HepG2 (cell line): ENCODE data around the gene PHF23. TPM values are rescaled to one million over a fixed set of nuclear protein-coding genes. Genes with fewer than 3 reads are reported as not detected.
A peak's percentile ranks its signal among the peaks of the same experiment; 100 is the strongest.

ENCODE experiments used
- GLI4 ChIP-seq: sonication (generic); formaldehyde crosslinking; IDR thresholded peaks from 2 replicates; pipeline ENCODE4 v1.5.1; 2020; ENCODE audit warnings: missing genetic modification reagents, mild to moderate bottlenecking, moderate library complexity, borderline replicate concordance
- LCORL ChIP-seq, 2 experiments: fragments of 450-650 bp in 1 of 2; sonication (generic) in 1 of 2; formaldehyde crosslinking in 1 of 2; IDR thresholded peaks; 2 replicates each; pipeline versions ENCODE4 v1.5.0 to v1.6.1; 2017 to 2020; ENCODE audit warnings: antibody characterized with exemption in 1 of 2, missing genetic modification reagents in 1 of 2
- polyA plus RNA-seq, 8 experiments: library from polyadenylated mRNA; depleted of rRNA in 3 of 8; stranded (reverse) in 7 of 8; unstranded in 1 of 8; fragments of >200 nt; fragmentation: Illumina TruSeq in 4 of 8; extraction: Trizol in 4 of 8; gene quantifications; 2 replicates each; pipeline versions ENCODE4 v1.2.1 to v1.2.3, GENCODE V29; 2011 to 2016; ENCODE audit warnings: low read depth in 4 of 8, missing spikeins in 1 of 8, mixed read lengths in 1 of 8; ENCODE audit not compliant: insufficient read depth in 1 of 8
- total RNA-seq, 5 experiments: library from RNA; depleted of rRNA; stranded (reverse); fragments of >200 nt; fragmentation: Illumina TruSeq; extraction: Trizol; gene quantifications; 2 replicates each; pipeline ENCODE4 v1.2.3, GENCODE V29; 2016; ENCODE audit warnings: low read depth in 1 of 5
- TF ChIP-seq, protein P1 (sequence below): sonication (generic); formaldehyde crosslinking; IDR thresholded peaks from 2 replicates; pipeline ENCODE4 v1.4.0; 2020; ENCODE audit warnings: mild to moderate bottlenecking, missing genetic modification reagents
- TF ChIP-seq, protein P2 (sequence below): sonication (generic); IDR thresholded peaks from 2 replicates; pipeline ENCODE4 v1.6.1; 2016; ENCODE audit warnings: low read depth, borderline replicate concordance

PHF23 gene
- total and polyA plus RNA-seq, 2 of the 13 experiments (the other 11 are each of a cell fraction or from before 2014, with no cell fraction given), result 27.6 to 33.2 TPM

DNA sequence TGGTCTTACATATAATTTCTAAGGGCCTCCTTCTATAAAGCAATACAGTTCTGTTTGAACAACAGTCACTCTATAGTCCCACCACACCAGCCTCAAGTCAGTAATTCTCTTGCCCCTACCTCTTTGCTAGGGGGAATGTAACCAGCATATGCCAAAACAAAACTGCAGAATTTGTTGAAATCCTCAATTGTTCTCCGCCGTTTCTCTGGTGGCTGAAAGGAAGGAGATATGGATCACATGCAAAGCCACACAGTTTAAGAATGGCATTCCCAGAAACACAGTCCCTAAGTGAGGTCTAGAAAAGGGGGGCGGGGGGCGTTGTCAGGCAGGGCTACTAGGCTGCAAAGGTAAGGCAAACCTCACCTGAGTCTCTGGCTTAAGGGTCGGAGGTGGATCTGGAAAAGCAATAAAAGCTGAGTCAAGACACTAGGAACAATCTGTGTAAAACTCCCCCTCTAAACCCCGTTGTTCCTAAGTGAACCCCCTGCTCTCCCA lies 1.9 kb downstream of the PHF23 start (continued):
- TF ChIP-seq, protein P1, sequence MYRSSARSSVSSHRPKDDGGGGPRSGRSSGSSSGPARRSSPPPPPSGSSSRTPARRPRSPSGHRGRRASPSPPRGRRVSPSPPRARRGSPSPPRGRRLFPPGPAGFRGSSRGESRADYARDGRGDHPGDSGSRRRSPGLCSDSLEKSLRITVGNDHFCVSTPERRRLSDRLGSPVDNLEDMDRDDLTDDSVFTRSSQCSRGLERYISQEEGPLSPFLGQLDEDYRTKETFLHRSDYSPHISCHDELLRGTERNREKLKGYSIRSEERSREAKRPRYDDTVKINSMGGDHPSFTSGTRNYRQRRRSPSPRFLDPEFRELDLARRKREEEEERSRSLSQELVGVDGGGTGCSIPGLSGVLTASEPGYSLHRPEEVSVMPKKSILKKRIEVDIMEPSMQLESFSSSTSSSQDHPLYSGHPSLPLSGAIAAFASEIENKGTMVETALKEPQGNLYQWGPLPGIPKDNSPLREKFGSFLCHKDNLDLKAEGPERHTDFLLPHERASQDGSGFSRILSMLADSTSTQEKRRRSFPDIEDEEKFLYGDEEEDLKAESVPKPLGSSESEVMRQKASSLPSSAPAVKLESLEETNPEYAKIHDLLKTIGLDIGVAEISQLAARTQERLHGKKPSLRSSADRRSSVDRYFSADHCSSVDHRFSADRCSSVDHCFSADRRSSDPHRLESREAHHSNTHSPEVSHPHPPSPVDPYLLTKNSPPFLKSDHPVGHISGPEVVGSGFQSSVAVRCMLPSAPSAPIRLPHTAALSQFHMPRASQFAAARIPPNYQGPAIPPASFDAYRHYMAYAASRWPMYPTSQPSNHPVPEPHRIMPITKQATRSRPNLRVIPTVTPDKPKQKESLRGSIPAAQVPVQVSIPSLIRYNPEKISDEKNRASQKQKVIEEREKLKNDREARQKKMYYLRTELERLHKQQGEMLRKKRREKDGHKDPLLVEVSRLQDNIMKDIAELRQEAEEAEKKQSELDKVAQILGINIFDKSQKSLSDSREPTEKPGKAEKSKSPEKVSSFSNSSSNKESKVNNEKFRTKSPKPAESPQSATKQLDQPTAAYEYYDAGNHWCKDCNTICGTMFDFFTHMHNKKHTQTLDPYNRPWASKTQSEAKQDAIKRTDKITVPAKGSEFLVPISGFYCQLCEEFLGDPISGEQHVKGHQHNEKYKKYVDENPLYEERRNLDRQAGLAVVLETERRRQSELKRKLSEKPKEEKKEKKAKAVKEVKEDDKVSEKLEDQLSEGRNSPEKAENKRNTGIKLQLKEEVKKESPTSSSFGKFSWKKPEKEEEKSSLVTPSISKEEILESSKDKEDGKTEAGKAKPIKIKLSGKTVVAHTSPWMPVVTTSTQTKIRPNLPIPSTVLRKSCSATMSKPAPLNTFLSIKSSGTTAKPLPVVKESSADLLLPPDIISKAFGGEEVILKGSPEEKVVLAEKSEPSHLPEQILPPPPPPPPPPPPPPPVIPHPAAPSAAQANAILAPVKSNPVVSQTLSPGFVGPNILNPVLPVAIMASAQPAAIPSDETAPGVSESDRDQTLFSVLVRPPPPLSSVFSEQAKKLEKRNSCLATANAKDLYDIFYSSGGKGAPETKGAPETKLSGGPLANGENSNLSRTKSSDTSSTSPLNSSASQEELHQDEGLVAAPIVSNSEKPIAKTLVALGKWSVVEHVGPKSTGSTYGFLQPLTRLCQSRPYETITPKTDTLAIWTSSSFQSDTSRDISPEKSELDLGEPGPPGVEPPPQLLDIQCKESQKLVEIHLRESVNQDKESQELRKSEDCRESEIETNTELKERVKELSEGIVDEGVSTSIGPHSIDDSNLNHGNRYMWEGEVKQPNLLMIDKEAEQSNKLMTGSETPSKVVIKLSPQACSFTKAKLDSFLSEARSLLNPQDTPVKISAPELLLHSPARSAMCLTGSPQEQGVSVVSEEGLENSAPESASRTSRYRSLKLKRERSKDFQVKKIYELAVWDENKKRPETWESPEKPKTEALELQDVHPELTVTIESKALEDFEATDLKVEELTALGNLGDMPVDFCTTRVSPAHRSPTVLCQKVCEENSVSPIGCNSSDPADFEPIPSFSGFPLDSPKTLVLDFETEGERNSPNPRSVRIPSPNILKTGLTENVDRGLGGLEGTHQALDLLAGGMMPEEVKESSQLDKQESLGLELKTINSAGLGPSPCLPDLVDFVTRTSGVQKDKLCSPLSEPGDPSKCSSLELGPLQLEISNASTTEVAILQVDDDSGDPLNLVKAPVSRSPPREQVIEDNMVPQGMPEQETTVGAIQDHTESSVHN (CRISPR knock-in tag), result no peak
- no peak for TF ChIP-seq LCORL (IDR thresholded peaks at IDR 0.05)
- TF ChIP-seq LCORL (CRISPR knock-in tag; IDR thresholded peaks at IDR 0.05), result 0 out of 2 replicates have a peak, but pooled peaks have one; percentile 14
- TF ChIP-seq GLI4, result no peak
- TF ChIP-seq, protein P2, sequence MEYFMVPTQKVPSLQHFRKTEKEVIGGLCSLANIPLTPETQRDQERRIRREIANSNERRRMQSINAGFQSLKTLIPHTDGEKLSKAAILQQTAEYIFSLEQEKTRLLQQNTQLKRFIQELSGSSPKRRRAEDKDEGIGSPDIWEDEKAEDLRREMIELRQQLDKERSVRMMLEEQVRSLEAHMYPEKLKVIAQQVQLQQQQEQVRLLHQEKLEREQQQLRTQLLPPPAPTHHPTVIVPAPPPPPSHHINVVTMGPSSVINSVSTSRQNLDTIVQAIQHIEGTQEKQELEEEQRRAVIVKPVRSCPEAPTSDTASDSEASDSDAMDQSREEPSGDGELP, result no peak
- TF ChIP-seq, all 625 proteins: peak for 6
